ENCODE results near the gene MYO5C. TPM values are rescaled to one million over a fixed set of nuclear protein-coding genes. Genes with fewer than 3 reads are reported as not detected.

MYO5C gene
- 7.0 and 8.5 TPM in 2 replicates for total RNA-seq

GRCh38 chr15:52295421-52296001 lies at the start of gene MYO5C:
Gene MYO5C, minus strand, starts transcription at chr15:52295804. Its CDS starts 168 bp downstream, at chr15:52295636.

DNA sequence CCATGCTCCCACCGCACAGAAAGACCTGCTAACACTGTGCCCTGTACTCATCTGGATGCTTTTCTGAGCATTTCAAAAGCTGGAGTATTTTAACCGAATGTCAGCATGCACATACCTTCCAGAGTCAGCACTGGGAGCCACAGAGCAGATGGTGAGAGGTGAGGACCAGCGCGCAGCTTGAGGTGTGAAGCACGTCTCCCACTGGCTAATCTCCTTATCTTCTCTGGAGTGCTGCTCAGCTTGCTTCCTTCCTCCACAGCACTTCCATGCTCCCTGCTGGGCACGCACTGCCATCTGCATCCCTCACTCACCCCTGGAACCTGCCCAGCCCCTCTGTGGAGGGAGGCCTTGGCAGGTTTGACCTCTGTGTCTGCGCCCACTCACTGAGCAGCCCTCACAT lies 104.4 kb downstream of the MYO5C start, which contains the start of gene GNB5:
TSS of gene GNB5 (minus strand) at position 186 of the 400 bp plus-strand sequence. CDS start 6,716 bp downstream, outside the sequence.

Other genes starting within 250 kb of the MYO5C start
- gene BCL2L10, start 183.0 kb downstream of the MYO5C start, total RNA-seq, result 0.09 TPM in 2 replicates
- 20.8 and 37.5 TPM in 2 replicates for gene GNB5, start 104.4 kb downstream of the MYO5C start, total RNA-seq
- 66.7 and 78.4 TPM in 2 replicates for gene MYO5A, start 233.1 kb upstream of the MYO5C start, total RNA-seq

All from endothelial cell of coronary artery (primary cell).